Endothelial cell of umbilical vein (primary cell): ENCODE data around the gene KCTD10. TPM values are rescaled to one million over a fixed set of nuclear protein-coding genes. Genes with fewer than 3 reads are reported as not detected.

Experiments used
- BruUV-seq: library from RNA; stranded (reverse); fragments of 400-500 nt; replicated peaks from 2 replicates; lab custom pipeline; 2021; lab: Mats Ljungman, UMichigan
- CTCF ChIA-PET: fragments of 300-600, 350-600 bp; sonication (Branson Sonifier 250); formaldehyde crosslinking; loops from one replicate; lab custom pipeline; 2021; ENCODE audit warnings: antibody characterized with exemption, inconsistent platforms; lab: Charles Lee
- POLR2A ChIA-PET: fragments of 300-600, 350-600 bp; sonication (Branson Sonifier 250); formaldehyde crosslinking; loops from one replicate; lab custom pipeline; 2021; ENCODE audit warnings: antibody characterized with exemption, inconsistent platforms; lab: Charles Lee
- DNase-seq: peaks from one replicate; pipeline ENCODE4 v3.0.0-alpha.2; 2011; ENCODE audit warnings: low read depth, low spot score
- FAIRE-seq: peaks from 2 replicates; lab custom pipeline; 2011; peaks lifted over from hg19 to GRCh38; lab: Jason Lieb, UNC
- H2AFZ ChIP-seq: 2 replicates; pipeline ENCODE4 v1.6.0; 2012; ENCODE audit warnings: low read depth, low read length, control low read depth, inconsistent platforms
- H3K27ac ChIP-seq: 2 replicates; pipeline ENCODE4 v1.5.1; 2011; ENCODE audit warnings: low read depth, mild to moderate bottlenecking, control low read depth, low read length, moderate library complexity; ENCODE audit not compliant: insufficient read depth
- H3K27me3 ChIP-seq, 2 experiments: 2 replicates each; pipeline versions ENCODE4 v1.6.0 to v1.6.1; 2011; ENCODE audit warnings: low read length in 2 of 2, mixed read lengths in 1 of 2; ENCODE audit not compliant: control insufficient read depth in 2 of 2, insufficient read depth in 2 of 2
- H3K36me3 ChIP-seq, 2 experiments: 2 replicates in 1 of 2; 3 replicates in 1 of 2; pipeline ENCODE4 v1.5.1; 2011; ENCODE audit warnings: low read length in 2 of 2, mild to moderate bottlenecking in 1 of 2, moderate library complexity in 1 of 2; ENCODE audit not compliant: control insufficient read depth in 2 of 2, insufficient read depth in 2 of 2; ENCODE audit errors: extremely low read depth in 1 of 2
- H3K4me1 ChIP-seq: 3 replicates; pipeline ENCODE4 v1.5.1; 2011; ENCODE audit warnings: mild to moderate bottlenecking, low read length; ENCODE audit not compliant: control insufficient read depth, insufficient read depth; ENCODE audit errors: extremely low read depth
- H3K4me2 ChIP-seq: 2 replicates; pipeline ENCODE4 v1.6.1; 2011; ENCODE audit warnings: low read length, control low read depth, mixed read lengths; ENCODE audit not compliant: insufficient read depth
- H3K4me3 ChIP-seq, 3 experiments: fragments of 200-600 bp in 1 of 3; sonication (generic), shearing (Covaris generic) in 1 of 3; replicated peaks in 1 of 3; 2 replicates each; pipeline ENCODE4 v1.5.1; 2011 to 2016; ENCODE audit warnings: control low read depth in 3 of 3, low read length in 3 of 3, mild to moderate bottlenecking in 2 of 3, inconsistent platforms in 1 of 3, low read depth in 1 of 3, moderate library complexity in 1 of 3; ENCODE audit not compliant: insufficient read depth in 1 of 3
- H3K79me2 ChIP-seq: 2 replicates; pipeline ENCODE4 v1.6.0; 2012; ENCODE audit warnings: low read length, inconsistent platforms; ENCODE audit not compliant: control insufficient read depth, insufficient read depth
- H3K9ac ChIP-seq: replicated peaks from 2 replicates; pipeline ENCODE3; 2011; ENCODE audit warnings: low read length, control low read depth; ENCODE audit not compliant: insufficient read depth; ENCODE audit errors: extremely low read depth
- H3K9me1 ChIP-seq: replicated peaks from 3 replicates; pipeline ENCODE4 v1.6.0; 2011; ENCODE audit warnings: mild to moderate bottlenecking, low read length; ENCODE audit not compliant: control insufficient read depth, insufficient read depth; ENCODE audit errors: extremely low read depth
- H3K9me3 ChIP-seq: replicated peaks from 2 replicates; pipeline ENCODE4 v1.5.1; 2012; ENCODE audit warnings: low read length, inconsistent platforms; ENCODE audit not compliant: control insufficient read depth, insufficient read depth
- H4K20me1 ChIP-seq: replicated peaks from 2 replicates; pipeline ENCODE3; 2011; ENCODE audit warnings: mild to moderate bottlenecking, low read length; ENCODE audit not compliant: control insufficient read depth, insufficient read depth; ENCODE audit errors: extremely low read depth
- CTCF ChIP-seq, 2 donors: IDR thresholded peaks; 1 replicate in 1 of 2; 2 replicates in 1 of 2; pipeline ENCODE4 v1.5.1; 2011; ENCODE audit warnings: low read length in 2 of 2, mild to moderate bottlenecking in 2 of 2, moderate library complexity in 2 of 2, control low read depth in 1 of 2, inconsistent platforms in 1 of 2, low read depth in 1 of 2; ENCODE audit not compliant: insufficient read depth in 1 of 2; ENCODE audit errors: extremely low read depth in 1 of 2
- EZH2 ChIP-seq: IDR thresholded peaks from 2 replicates; pipeline ENCODE4 v1.6.1; 2012; ENCODE audit warnings: borderline replicate concordance, low read depth, mild to moderate bottlenecking, moderate library complexity, low read length, inconsistent platforms; ENCODE audit not compliant: severe bottlenecking
- FOS ChIP-seq: IDR thresholded peaks from 2 replicates; pipeline ENCODE4 v1.6.1; 2011; ENCODE audit warnings: mild to moderate bottlenecking, low read length, moderate library complexity, borderline replicate concordance; ENCODE audit not compliant: insufficient read depth
- GATA2 ChIP-seq: IDR thresholded peaks from 2 replicates; pipeline ENCODE4 v1.7.0; 2011; ENCODE audit warnings: low read depth, mild to moderate bottlenecking, moderate library complexity, mixed read lengths, low read length; ENCODE audit not compliant: insufficient read length, insufficient read depth
- JUN ChIP-seq: IDR thresholded peaks from 2 replicates; pipeline ENCODE4 v1.6.1; 2011; ENCODE audit warnings: borderline replicate concordance, low read depth; ENCODE audit not compliant: insufficient read length, insufficient read depth
- MAX ChIP-seq: IDR thresholded peaks from 2 replicates; pipeline ENCODE4 v1.6.1; 2011; ENCODE audit not compliant: insufficient read depth, insufficient read length
- MYC ChIP-seq: IDR thresholded peaks from one replicate; pipeline ENCODE4 v1.6.1; 2011; ENCODE audit warnings: mild to moderate bottlenecking, low read depth, low read length
- POLR2A ChIP-seq: IDR thresholded peaks from 2 replicates; pipeline ENCODE4 v1.6.1; 2012; ENCODE audit warnings: low read depth, mild to moderate bottlenecking, control low read depth, low read length
- POLR2AphosphoS5 ChIP-seq: IDR thresholded peaks from 2 replicates; pipeline ENCODE4 v1.6.1; 2012; ENCODE audit warnings: low read depth, mild to moderate bottlenecking, control low read depth, low read length, moderate library complexity; ENCODE audit not compliant: insufficient read depth
- dilution Hi-C: fragments of 300-500 bp; cut with MboI; formaldehyde crosslinking; loops from one replicate; pipeline ENCODE4 v1.15.0; 2019; ENCODE audit warnings: low sequenced_read_pairs; ENCODE audit not compliant: extremely low pct_ligation_motif_present
- intact Hi-C: fragments of 100-400 bp; cut with micrococcal nuclease; formaldehyde crosslinking; loops from one replicate; pipeline ENCODE4 v1.10.0; 2022
- polyA plus RNA-seq, 4 experiments: library from polyadenylated mRNA; depleted of rRNA in 3 of 4; stranded (reverse) in 3 of 4; unstranded in 1 of 4; fragments of >200 nt; gene quantifications; 2 replicates each; pipeline versions ENCODE4 v1.2.1 to v1.2.3, GENCODE V29; 2011 to 2012; ENCODE audit warnings: missing spikeins in 1 of 4
- total RNA-seq: library from RNA; stranded (reverse); gene quantifications from 2 replicates; pipeline ENCODE4 v1.2.3, GENCODE V29; 2021

Gene KCTD10
- total and polyA plus RNA-seq, 2 donors (not counting 3 experiments of a cell fraction or from before 2014, with no cell fraction given), result 101 to 112 TPM

- Histone ChIP-seq H3K9ac (no peak overlapping the region), H2AFZ (no peak overlapping the region), H3K27me3 (no peaks in the 10 kb centered on the region), H3K4me3 (no peak overlapping the region), H3K9me1 (no peaks in the 10 kb centered on the region), H3K27ac (peak overlapping the region; percentile 50), H3K4me1 (peaks cover 53% of the 10 kb centered on the region), H4K20me1 (no peaks in the 10 kb centered on the region), H3K36me3 (peaks cover 22 to 45% of the 10 kb centered on the region in 2 experiments), H3K4me2 (peak overlapping the region; percentile 27), H3K9me3 (no peaks in the 10 kb centered on the region), H3K79me2 (peaks cover 54% of the 10 kb centered on the region)
- dilution Hi-C loops, result no loop called here
- TF ChIP-seq POLR2A (no peak), MAX (no peak), FOS (peak; percentile 48), EZH2 (no peak), JUN (peak; percentile 36), GATA2 (no peak)
- FAIRE-seq (peak; percentile 43), DNase-seq (peak; percentile 59)
- intact Hi-C loops, result loop anchor here (1.0 kb wide), 1 partner anchor 10 kb away; no protein-coding TSS in a partner anchor
- BruUV-seq, result no TSS peak
- ChIA-PET POLR2A (no interaction called here), CTCF (interaction anchor here (0.8 to 2.2 kb wide), 5 partner anchors 8 to 30 kb away, joined by 3 to 10 read pairs (median 6); no protein-coding TSS in a partner anchor)
Measured at GRCh38 chr12:109458086-109458485, 19.0 kb downstream of the KCTD10 start.

DNA sequence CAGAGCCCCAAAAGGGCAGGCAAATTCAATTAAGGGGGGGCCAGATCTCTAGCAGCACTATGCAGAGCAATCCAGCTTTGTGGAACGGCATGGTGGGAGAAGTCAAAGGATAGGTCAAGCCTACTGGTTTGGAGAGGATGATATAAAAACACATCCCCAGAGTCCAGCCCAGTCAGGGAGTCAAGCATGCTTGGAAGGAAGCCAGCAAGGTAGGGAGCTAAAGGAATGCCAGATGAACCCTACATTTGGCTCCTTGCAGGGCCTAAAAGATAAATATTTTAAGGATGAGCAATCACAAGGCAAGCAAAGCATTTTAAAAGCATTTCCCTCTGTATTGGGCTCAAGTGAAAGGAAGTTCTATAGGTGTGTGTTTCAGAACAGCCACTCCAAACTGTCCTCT, 21.4 kb downstream of the KCTD10 start:
- POLR2A ChIA-PET, result no interaction called here
- Histone ChIP-seq H3K36me3 (peaks cover 28 to 62% of the 10 kb centered on the region in 2 experiments), H3K9ac (no peak overlapping the region), H3K27me3 (no peaks in the 10 kb centered on the region), H3K79me2 (peaks cover 42% of the 10 kb centered on the region), H4K20me1 (no peaks in the 10 kb centered on the region), H2AFZ (no peak overlapping the region), H3K9me1 (no peaks in the 10 kb centered on the region), H3K4me3 (no peak overlapping the region), H3K27ac (no peak overlapping the region), H3K4me1 (peaks cover 30% of the 10 kb centered on the region), H3K9me3 (no peaks in the 10 kb centered on the region), H3K4me2 (no peak overlapping the region)
- no TSS peak for BruUV-seq
- dilution Hi-C loops, result no loop called here
- DNase-seq, result no peak
- intact Hi-C loops, result no loop called here
- FAIRE-seq, result no peak
- TF ChIP-seq GATA2 (no peak), EZH2 (no peak), POLR2AphosphoS5 (no peak), MYC (no peak), MAX (no peak), CTCF (IDR thresholded peaks at IDR 0.05; ENCODE audit: extremely low read depth in 1 of 2, insufficient read depth in 1 of 2, low read depth in 1 of 2, low read length in 2 of 2) (no peak), POLR2A (no peak), JUN (no peak)
- CTCF ChIA-PET, result interaction anchor here (3.8 kb wide), 1 partner anchor 23 kb away, joined by 14 read pairs; no protein-coding TSS in a partner anchor
